ENCODE results near the gene CDH13.

Gene CDH13

DNA sequence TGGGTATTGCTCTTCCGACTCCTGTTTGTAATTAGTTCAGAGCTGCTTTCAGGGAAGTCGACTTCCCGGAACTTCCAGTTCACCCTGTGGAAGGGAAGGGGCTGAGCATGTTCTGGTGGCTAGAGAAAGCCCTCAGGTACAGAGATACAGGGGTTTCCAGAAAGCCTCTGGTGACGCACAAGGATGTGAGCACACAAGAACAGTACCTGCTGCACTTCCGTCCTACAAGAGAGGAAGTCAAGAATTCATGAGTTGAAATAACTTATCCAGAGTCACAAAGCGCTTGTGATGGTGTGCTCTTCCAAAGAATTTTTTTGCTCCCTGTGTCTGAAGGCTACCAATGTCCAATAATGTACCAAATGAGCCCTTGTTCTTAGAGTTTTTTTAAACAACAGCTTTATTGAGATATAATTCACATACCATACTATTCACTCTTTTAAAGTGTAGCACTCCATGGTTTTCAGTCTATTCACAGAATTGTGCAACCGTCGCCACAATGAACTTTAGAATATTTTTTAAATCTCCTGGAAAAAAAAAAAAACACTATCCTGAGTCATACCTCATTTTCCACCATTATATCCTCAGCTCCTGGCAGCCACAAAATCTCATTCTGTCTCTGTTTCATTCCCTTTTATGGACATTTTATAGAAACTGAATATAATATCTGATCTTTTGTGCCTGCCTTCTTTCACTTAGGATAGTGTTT, 327.6 kb downstream of the CDH13 start:
- DNase-seq (ENCODE audit: low read depth) = no peak

- no peak for DNase-seq (ENCODE audit: low read depth)
Measured at GRCh38 chr16:82955741-82956348, 329.1 kb downstream of the CDH13 start.

- DNase-seq (ENCODE audit: low read depth) = no peak
Measured at GRCh38 chr16:82957212-82957611, 330.4 kb downstream of the CDH13 start.

DNA sequence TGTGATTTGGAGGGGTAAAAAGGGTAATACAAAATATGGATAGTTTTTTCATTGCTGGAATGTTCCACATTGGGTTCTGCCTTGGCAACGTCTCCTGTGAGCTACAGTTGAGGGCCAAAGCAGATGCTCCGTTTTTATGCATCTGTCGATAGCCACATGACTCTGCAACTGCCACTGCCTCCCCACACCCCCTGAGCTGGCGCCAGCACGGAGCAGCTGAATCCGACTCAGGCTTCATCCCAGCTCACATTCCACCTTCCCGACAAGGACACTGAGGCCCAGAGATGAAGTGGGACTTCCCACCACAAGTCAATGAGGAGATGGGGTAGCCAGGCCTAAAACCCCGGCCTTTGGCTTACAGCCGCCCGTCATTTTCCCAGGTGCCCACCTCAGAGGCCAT, 334.1 kb downstream of the CDH13 start:
- no peak for DNase-seq (ENCODE audit: low read depth)

GRCh38 chr16:82963653-82964052, 336.9 kb downstream of the CDH13 start:
- no peak for DNase-seq (ENCODE audit: low read depth)

- DNase-seq (ENCODE audit: low read depth) = no peak
Measured at GRCh38 chr16:82965808-82966207, 339.0 kb downstream of the CDH13 start.

- DNase-seq (ENCODE audit: low read depth) = no peak
Measured at GRCh38 chr16:82967424-82967823, 340.7 kb downstream of the CDH13 start.

GRCh38 chr16:82971126-82971525, 344.4 kb downstream of the CDH13 start:
- DNase-seq (ENCODE audit: low read depth) = no peak

DNA sequence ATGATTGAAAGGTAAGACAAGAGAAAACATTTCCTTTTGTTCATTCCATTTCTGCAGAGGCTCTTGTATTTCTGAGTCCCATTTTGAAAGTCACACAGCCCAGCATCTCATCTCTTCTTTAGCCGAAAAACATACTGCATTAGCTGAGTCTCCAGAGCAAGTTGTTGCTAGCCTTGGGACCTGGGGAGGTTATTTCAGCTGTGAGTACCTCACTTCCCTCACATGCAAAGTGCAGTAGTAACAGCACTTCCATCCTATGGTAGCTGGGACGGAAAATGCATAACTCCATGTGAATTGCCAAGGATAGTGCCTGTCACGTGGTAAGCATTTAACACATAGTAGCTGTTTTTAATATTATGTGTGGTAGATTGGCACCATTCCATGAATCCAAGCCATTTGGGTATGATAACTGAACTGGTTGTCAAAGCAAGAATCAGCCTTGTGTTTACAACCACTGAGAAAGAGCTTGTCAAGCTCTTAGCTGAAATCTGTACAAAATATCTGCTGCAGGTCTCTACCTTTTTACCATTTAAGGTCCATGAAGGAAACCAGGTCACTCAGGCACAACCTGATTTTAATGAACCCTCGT, 345.7 kb downstream of the CDH13 start:
- DNase-seq (ENCODE audit: low read depth) = no peak

DNA sequence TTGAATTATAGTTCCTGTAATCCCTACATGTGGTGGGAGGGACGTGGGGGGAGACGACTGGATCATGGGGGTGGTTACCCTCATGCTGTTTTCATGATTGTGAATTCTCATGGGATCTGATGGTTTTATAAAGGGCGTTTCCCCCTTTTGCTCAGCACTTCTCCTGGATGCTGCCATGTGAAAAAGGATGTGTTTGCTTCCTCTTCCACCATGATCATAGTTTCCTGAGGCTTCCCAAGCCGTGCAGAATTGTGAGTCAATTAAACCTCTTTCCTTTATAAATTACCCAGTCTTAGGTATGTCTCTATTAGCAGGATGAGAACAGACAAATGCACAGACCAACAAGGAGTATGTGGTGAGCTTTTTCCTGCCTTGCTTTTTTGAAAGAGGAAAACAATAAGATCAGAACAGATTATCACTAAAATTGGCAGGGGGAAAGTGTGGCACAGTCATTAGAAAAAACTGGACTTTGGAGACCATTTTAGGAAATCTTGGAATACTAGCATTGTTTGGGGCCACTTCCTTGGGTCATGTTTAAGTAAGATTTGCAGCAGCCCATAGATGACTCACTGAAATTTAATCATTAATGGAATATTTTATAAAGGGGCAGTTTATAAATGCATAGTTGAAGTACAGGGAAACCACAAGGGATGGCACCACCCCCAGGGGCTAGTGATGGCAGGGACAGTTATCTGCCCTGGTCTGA, 352.8 kb downstream of the CDH13 start:
- DNase-seq (ENCODE audit: low read depth) = no peak

DNA sequence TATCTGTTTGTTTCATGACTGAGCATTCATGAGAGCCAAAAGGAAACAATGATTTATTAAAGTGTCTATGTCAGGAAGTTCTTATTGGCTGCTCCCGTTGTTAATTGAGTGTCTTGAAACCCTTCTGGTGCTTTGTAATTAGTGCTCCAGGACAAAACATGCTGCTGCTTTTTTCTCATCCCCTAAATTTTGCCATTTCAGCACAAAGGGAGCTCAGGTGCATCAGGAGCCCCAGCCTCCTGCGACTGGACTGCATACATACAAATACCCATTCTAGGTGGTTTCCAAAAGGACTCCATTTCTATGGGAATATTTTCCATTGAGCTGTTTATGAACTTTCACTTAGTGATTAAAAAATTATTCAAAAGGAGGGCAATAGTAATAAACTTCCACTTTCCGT, 354.0 kb downstream of the CDH13 start:
- no peak for DNase-seq (ENCODE audit: low read depth)

- no peak for DNase-seq (ENCODE audit: low read depth)
Measured at GRCh38 chr16:82987767-82988166, 361.0 kb downstream of the CDH13 start.

GRCh38 chr16:82990155-82990554, 363.4 kb downstream of the CDH13 start:
- no peak for DNase-seq (ENCODE audit: low read depth)

GRCh38 chr16:82991410-82991809, 364.6 kb downstream of the CDH13 start:
- no peak for DNase-seq (ENCODE audit: low read depth)

DNA sequence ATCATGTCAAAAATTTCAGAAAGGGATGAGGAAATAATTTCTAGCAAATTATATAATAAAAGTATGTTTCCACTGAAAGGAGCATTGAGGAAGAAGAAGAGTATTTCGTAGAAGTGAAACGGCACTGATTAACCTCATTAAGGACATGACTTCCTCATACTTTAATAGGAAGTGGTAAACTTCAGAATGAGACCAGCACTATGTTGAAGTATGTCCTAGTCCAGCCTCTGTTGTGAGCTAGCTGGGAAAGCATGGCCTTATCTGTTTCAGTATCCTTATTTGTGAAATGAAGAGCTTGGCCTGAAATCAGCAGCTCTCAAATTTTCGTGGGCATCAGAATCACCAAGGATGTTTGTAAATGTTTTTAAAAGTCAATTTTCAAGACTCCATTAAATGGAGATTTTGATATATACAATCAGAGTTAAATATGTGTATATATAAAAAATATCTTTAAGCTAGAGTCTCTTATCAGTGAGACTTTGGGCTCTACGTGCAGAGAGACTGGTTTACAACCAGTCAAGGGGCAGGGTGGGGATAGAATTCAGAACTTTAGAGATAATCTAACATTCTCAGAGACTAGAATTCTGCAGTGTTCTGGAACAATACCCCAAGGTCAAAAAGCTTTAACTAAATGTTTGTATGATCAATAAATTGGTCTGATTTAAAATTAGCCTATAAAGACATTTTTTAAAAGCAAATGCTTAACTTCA, 365.4 kb downstream of the CDH13 start:
- DNase-seq (ENCODE audit: low read depth) = no peak

GRCh38 chr16:82992786-82993185, 366.0 kb downstream of the CDH13 start:
- no peak for DNase-seq (ENCODE audit: low read depth)

DNA sequence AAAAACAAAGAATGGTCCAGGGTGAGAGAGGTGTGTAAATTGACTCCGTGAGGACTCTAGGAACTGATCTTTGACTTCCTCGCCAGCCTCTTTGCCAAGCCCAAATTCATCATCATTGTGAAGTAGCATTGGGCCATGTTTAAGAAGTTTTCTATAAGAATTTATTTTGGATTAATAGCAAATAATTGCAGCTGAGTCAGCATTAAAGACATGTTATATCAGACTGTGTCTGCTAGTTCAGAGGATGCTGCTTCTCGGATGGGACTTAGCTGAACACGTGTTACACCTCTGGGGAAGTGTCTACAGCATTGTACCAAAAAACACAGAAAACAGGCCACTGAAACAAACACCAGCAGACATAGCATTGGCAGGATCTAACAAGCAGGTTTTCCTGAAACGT, 366.6 kb downstream of the CDH13 start:
- no peak for DNase-seq (ENCODE audit: low read depth)

- no peak for DNase-seq (ENCODE audit: low read depth)
Measured at GRCh38 chr16:82993926-82994325, 367.2 kb downstream of the CDH13 start.

DNA sequence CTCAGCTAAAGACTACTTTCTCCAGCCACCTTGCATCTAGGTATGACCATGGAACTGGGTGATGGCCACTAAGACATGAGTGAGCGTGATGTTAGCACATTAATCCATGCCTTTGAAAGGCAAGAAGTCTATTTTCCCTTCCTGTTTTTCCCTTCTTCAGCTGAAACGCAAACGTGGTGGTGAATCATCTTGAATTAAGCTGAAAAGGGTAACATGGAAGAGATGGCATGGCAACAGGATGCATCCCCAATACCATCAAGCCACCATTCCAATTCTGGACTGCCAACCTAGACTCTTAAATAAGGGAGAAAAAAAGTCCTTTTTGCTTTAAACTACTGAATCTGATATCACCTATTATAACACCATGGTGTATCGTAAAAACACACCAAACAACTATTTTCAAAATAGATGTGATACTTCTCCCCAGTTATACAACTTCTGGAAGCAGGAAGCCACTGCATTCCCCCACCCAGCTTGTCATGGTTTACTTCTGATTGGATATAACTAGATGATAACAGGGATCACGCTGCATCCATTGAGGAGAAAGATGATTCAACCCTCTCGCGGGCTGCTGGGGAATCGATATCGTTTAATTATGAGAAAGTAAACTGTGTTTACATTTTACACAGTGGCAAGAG, 368.6 kb downstream of the CDH13 start:
- DNase-seq (ENCODE audit: low read depth) = no peak

DNA sequence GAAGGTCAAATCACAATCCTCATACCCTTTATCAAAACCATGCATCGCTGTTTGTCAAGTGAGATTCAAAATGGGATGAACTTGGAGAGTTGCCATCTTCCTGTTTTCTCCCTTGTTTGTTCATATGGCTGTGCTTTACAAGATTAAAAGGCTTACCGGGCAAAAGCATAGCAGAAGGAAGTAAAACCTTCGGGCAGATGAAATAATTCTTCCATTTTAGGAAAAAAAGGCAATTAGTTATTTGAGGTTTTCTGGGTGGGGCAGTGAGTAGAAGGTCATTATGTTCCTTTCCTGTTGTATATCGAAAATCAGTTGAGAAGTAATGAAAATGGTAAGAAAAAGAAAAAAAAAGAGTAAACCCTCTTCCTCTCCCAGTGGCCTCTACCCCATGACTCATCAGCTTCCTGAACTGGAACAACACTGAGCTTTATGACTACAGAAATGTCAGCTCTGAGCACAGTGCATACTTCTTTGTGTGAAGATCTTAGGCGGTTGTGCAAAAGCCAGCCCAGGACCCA, 369.2 kb downstream of the CDH13 start:
- no peak for DNase-seq (ENCODE audit: low read depth)

- DNase-seq (ENCODE audit: low read depth) = no peak
Measured at GRCh38 chr16:82996814-82997213, 370.0 kb downstream of the CDH13 start.

GRCh38 chr16:82999711-83000110, 372.9 kb downstream of the CDH13 start:
- no peak for DNase-seq (ENCODE audit: low read depth)
